Activated gamma-delta T cell treated with anti-CD3 and anti-CD28 coated beads, Interleukin-2, amount 50 U/mL, for 16 hours (primary cell): ENCODE measurements around the gene GPR176.

Source experiments
- DNase-seq: peaks from one replicate; pipeline ENCODE4 v3.0.0-alpha.2; 2020; ENCODE audit warnings: low read depth

Gene GPR176

DNA sequence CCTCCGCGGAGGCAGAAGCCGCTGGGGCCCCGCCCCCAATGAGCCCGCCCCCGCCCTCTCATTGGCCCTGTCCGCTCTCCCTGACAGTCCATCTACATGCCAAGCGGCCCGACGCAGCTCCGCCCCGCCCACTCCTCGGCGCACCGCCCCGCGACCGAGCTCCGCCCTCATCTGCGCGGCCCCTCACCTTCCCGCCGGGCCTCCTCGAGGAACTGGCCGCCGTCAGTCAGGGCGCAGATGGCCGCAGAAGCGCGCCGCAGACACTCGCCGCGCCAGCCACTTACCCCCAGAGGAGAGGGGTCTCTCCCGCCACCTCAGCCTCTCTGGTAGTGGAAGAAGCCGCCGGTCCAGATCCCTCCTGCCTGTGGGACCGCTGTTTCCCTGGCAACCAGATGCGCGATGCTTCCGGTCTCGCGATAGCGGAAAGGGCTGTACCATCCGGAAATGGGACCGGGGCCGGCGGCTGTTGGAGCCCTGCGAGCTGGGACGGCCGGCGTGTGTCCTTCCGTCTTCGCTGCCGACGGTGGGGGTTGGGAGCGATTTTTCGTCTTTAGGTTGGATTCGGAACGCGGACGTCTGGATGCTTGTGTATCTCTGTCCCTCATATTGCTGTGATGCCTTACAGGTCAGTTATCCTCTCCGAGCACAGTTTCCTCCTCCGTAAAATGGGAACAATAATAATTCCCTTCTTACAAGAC is 137.5 kb downstream of the GPR176 start, which contains the start of gene FSIP1:
Gene FSIP1 (minus strand): TSS at position 401 of the 698 bp plus-strand sequence. CDS start 6,317 bp downstream, outside the sequence.
- peak; percentile 89 for DNase-seq

DNA sequence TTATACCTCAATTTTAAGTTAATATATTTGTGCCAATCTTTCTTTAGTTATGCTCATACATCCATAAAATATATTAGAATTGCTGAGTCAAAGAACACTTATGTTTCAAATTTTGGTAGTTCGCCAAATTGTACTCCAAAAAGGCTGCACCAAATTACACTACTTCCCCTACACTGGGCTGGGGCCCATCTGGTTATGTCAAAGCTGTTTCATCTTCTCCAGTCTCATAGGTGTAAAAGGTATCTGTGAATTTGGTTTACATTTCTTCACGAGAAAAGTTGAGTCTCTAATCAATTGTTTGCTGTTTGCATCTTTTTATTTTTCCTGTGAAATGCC is 138.1 kb downstream of the GPR176 start:
- no peak for DNase-seq

DNA sequence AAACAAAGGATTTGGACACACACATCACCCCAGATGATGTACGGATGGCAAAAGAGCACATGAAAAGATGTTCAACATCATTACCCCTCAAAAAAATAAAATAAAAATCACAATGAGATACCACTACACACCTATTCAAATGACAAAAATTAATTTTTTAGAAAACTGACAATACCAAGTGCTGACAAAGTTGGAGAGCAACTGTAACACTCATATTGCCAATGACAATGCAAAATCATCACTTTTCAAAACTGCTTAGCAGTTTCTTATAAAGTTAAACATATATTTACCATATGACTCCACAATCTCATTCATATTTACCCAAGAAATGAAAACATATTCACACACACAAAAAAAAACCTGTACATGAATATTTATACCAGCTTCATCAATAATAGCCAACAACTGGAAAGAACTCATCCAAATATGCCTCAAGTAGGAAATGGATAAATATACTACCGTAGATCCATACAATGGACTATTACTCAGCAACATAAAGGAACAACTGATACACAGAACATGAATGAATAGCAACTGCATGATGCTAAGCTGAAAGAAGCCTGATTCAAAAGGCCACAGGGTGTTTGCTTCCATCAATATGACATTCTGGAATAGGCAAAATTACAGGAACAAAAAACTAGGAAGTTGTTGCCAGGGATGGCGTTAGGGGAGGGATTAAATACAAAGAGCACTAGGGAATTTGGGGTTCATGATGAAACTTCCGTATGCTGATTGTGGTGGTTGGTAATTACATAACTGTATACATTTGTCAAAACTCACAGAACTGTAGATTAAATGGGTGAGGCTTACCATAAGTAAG is 138.7 kb downstream of the GPR176 start:
- DNase-seq, result no peak

DNA sequence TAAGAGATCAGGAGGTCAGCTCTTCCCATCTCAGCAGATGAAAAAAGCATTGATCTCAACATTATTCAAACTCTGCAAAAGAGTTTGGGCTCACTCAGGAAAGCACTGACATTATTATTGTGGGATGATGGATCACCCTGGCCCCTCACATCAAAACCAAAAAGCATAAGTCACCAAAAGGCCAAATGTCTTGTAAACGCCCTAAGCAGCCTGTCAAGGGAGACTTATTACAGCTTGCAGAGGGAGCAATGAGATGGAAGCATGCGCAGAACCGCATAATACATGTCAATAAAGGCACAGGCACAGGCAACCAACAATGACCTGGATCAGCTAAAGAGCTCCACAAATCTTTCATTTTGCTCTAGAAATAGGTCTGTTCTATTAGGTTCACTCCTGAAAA is 142.0 kb downstream of the GPR176 start:
- DNase-seq, result no peak

DNA sequence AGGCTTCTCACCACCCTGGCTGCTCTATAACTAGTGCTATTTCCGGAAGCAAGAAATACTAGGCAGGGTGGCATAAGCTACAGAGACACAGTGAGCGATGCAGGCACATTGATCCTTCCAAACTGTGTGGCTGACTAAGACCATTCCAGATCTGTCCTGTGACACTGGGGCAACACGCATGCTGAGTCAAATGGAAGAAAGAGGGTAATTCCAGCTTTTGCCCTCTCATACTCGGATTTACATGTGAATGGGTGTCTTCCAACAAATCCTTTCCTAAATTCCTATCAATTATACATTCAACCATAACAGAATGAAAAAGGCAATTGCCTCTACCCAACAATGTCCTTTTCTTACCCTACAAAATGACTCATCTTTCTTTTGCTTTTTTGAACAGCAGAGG is 142.6 kb downstream of the GPR176 start:
- DNase-seq, result no peak

DNA sequence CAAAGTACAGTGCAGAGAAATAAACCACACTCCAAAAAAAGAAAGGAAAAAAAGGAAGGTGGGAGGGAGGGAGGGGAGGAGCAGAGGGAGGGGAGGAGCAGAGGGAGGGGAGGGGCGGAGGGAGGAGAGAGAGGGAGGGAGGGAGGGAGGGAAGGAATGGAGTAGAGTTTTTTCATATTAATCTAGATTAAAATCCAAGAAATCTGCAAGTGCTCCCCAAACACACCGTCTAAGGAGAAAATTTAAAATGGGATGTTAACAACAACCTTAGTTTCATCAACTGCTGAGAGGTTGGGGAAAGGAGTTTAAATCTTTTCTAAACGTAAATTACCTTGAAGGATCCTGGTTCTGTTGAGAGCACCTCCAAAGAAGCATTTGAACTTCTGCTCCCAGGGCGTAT is 144.0 kb downstream of the GPR176 start:
- DNase-seq, result no peak

DNA sequence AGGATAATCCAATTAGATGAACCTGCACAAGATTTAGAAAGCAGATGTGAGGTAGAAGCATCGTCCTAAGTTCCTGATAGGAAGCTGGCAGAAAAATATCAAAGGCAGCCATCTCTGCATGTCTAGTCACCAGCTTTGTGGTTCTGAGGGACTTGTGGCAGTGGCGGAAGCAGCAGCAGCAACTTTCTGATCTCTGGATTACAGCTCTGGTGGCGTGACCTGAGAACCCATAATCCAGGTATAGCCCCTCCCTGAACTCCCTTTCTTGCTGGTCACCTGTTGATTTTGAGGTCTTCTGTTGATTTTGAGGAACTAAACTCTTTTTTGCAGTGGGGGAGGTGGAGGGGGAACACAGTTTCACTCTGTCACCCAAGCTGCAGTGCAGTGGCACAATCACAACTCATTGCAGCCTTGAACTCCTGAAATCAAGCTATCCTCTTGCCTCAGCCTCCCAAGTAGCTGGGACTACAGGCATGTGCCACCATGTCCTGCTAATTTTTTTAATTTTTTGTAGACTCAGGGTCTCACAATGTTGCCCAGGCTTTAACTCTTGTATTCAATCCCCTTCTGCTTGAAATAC is 145.3 kb downstream of the GPR176 start:
- no peak for DNase-seq

DNA sequence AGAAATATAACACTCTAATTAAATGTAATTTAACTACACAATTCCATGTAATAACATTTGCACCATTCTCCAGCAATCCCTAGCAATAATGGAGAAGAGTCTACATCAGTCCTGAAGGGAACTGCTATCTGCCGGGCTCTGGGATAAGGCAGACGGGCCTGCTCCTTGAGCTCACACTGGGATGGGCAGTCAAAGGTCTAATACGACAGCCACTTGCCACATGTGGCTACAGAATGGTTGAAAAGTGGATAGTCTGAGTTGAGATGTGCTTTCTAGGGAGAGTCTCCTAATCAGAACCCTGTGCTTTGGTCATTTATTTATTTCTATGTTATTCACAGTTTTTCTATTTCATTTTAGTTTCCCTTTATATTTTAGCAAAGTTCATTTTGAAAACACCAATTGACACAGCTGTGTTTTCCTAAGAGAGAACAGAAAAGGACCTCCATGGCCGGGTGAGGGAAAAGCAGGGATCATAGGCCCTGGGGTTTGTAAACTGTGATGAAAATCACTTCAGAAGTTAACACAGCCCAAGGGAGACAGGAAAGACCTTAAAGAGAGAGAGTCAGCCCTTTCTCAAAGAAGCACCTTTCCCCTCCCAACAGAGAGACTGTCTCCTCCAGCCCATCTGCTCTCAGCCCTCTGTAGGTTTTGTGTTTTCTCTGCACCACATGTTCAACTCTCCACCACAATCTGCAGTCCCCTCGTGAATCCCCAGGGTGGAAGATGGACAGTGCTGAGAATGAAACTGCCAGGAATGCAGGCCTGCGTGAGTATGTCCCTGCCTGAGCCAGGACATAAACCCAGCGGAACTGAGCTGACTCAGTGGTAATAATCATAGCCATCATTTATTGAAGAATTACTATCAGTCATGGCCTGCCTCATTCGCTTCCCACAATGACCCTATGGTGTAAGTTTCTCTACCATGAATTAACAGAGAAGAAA is 149.0 kb downstream of the GPR176 start:
- DNase-seq, result no peak

DNA sequence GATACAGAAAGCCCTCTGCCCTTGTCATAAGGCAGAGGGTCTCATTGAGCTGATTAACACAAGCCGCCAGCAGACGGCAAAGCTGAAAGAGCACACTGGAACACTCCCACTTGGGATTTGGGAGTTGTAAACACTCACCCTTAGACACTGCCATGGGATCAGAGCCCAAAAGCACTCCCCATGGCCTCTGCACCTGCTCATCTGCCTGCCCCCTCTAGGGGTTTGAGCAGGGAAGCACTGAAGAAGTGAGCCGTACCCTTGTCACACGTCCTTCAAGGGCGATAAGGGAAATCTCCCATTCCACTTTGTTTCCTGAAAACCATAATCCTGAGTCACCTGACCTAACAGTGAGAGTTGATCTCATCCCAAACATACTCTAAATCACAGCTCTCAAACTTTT is 152.1 kb downstream of the GPR176 start:
- no peak for DNase-seq

DNA sequence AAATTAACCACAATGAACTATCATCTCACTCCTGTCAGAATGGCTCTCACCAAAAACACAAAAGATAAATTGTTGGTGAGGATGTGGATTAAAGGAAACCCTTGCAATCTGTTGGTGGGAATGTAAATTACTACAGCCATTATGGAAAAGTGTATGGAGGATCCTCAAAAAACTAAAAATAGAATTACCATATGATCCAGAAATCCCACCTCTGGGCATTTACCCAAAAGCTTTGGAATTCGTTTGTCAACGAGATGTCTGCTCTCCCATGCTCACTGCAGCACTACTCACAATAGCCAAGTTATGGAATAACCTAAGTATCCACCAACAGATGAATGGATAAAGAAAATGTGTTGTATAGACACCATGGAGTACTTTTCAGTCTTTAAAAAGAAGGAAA is 159.1 kb downstream of the GPR176 start:
- no peak for DNase-seq

DNA sequence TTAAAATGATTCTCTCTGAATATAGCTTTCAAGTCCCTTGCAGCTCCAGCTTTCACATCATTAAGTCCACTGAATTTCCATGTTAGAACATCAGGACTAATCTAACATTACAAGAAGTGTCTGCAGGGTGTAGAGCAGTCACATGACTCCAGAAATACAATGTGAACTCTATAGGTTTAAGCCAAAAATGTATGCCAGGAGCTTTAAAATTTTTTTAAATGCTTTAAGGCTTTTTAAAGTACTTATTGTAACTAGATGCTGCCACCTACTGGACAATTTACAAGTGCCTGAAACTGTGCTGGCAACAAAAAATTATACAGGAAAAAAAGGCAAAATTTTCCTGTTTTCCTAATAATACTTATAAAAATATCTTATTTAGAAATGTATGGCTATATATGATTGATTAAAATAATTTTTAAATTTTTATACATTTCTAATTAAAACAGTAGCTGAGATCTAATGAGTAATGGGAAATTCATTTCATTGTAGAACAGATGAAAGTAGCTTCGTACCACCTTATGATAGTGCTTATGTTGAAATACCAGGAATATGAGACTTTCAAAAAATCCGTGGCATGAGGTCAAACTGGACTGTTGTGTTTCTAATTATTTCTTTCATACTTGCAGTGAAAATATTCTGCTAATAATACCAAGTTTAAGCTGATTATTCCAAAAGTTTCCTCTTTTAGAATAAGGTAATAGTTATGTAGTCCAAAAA is 163.1 kb downstream of the GPR176 start:
- peak; percentile 3 for DNase-seq

DNA sequence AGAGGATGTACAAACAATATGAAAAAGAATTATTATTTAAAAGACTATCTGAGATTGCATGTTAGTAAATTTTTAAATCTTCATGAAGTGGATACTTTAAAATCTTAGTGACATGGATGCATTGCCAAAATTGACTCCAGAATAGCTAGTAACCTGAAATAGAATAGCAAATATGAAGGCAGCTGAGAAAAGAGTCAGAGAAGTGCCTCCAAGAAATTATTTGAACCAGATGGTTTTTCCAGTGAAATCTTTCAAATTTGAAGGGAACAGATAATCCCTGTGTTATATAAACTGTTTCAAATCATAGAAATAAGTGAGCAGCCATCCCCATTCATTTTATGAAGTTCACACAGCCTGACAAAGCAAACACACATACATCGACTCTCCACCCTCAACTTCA is 167.1 kb downstream of the GPR176 start:
- no peak for DNase-seq

DNA sequence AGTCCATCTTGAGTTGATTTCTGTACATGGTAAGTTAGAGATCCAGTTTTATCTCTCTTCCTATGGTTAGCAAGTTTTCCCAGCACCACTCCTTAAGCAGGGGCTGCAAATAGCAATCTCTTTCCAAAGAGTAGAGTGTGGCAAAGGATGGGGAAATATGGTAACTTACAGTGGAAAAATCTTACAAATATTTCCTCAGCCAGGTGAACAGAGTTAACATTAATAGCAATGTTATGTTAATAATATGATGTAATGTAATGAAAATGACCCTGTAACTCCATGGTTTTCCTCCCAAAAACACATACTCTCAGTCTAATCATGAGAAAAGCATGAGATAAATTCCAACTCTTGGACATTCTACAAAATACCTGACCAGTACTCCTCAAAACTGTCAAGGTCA is 167.8 kb downstream of the GPR176 start:
- DNase-seq, result no peak
